Heart left ventricle (tissue), 13 donors: ENCODE measurements around the gene MSL3.

Experiments
- POLR2A ChIP-seq, 2 donors: fragments of 450-650 bp; IDR thresholded peaks; one replicate each; pipeline ENCODE4 v1.6.1; 2017; ENCODE audit warnings: antibody characterized with exemption in 2 of 2, mild to moderate bottlenecking in 2 of 2, moderate library complexity in 2 of 2
- TF ChIP-seq, protein P1 (sequence below), 12 donors: fragments of 200-600 bp; sonication (generic) in 4 of 12; IDR thresholded peaks; one replicate each; pipeline versions ENCODE4 v1.5.0 to v1.8.0; 2018 to 2022; ENCODE audit warnings: antibody characterized with exemption in 12 of 12, mild to moderate bottlenecking in 5 of 12
- donor health status: ischemic (EF 13 %, LVEDD 7.1; RV severe dilation, severe dysfunction).
- donor health status: DM: no; HTN: yes; CAD: no.
- donor health status: DM: no; HTN: no; CAD: no.
- donor health status: ischemic (EF 25% LVEDD 6.9; RV normal size, moderate dysfunction).
- donor health status: ischemic (EF 25% LVEDD 5.7; RV mildly dilated, moderate dysfunction).
- donor health status: ischemic (EF 35%, LVEDD 5.7; RV mildly dilated, moderate dysfunction).
- donor health status: nonischemic (EF 11% LVEDD 7.7; RV severe dilation, severe dysfunction).
- donor health status: DM: yes; HTN: yes; CAD: no.
- donor health status: PGD.
- donor health status: ischemic (EF 29% LVEDD 5.4; RV normal size, mild dysfunction).
- donor health status: nonischemic (EF 23%, LVEDD 6.1; RV moderate dilation, normal function).

DNA sequence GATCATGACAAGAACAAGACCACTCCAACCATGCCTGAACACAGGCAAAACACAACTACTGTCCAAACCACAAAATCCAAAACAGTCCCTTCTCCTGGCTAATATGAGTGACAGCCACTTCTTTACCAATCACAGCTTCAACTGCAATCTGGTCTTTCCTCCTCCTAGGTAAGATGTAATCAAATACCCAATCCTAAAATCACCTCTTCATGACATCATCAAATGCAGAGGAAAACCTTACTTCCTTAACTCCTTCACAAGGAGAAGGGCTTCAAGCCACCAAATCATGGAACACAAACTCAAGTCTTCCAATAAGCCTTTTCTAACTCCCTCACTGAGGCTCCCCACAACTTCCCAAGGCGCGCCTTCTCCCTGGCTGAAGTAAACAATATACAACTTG is 4.4 kb upstream of the MSL3 start:
- TF ChIP-seq, protein P1, sequence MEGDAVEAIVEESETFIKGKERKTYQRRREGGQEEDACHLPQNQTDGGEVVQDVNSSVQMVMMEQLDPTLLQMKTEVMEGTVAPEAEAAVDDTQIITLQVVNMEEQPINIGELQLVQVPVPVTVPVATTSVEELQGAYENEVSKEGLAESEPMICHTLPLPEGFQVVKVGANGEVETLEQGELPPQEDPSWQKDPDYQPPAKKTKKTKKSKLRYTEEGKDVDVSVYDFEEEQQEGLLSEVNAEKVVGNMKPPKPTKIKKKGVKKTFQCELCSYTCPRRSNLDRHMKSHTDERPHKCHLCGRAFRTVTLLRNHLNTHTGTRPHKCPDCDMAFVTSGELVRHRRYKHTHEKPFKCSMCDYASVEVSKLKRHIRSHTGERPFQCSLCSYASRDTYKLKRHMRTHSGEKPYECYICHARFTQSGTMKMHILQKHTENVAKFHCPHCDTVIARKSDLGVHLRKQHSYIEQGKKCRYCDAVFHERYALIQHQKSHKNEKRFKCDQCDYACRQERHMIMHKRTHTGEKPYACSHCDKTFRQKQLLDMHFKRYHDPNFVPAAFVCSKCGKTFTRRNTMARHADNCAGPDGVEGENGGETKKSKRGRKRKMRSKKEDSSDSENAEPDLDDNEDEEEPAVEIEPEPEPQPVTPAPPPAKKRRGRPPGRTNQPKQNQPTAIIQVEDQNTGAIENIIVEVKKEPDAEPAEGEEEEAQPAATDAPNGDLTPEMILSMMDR (IDR thresholded peaks at IDR 0.05), result no peak
- no peak for TF ChIP-seq POLR2A (IDR thresholded peaks at IDR 0.05)
